OCI-LY3 (cell line): Measurements from ENCODE around the gene DYNLRB1.

Source experiments
- H2AFZ ChIP-seq: fragments of 200-600, 300-600 bp; shearing (Covaris generic); 2 replicates; pipeline ENCODE4 v1.6.0; 2014; ENCODE audit warnings: antibody characterized with exemption, low read depth, low read length
- H3K27ac ChIP-seq: fragments of 200-600, 300-600 bp; sonication (generic); 2 replicates; pipeline ENCODE4 v1.5.1; 2014; ENCODE audit warnings: mild to moderate bottlenecking, low read length, moderate library complexity, mixed read lengths
- H3K27me3 ChIP-seq: fragments of 200-600, 300-600 bp; sonication (generic); 2 replicates; pipeline ENCODE4 v1.6.1; 2014; ENCODE audit warnings: low read depth, low read length, mixed read lengths
- H3K36me3 ChIP-seq: fragments of 200-600, 300-600 bp; sonication (generic); replicated peaks from 2 replicates; pipeline ENCODE3; 2014; ENCODE audit warnings: low read depth, low read length, mixed read lengths
- H3K4me1 ChIP-seq: fragments of 300-600, 200-600 bp; sonication (generic); 2 replicates; pipeline ENCODE4 v1.6.1; 2014; ENCODE audit warnings: low read length, mixed read lengths
- H3K4me2 ChIP-seq: fragments of 200-600, 300-600 bp; sonication (generic); 2 replicates; pipeline ENCODE4 v1.6.1; 2014; ENCODE audit warnings: low read length, mixed read lengths
- H3K4me3 ChIP-seq: fragments of 300-600, 200-600 bp; sonication (generic); 2 replicates; pipeline ENCODE4 v1.5.1; 2014; ENCODE audit warnings: antibody characterized with exemption, mild to moderate bottlenecking, low read length, moderate library complexity
- H3K79me2 ChIP-seq: fragments of 300-600, 200-600 bp; shearing (Covaris generic); 2 replicates; pipeline ENCODE4 v1.6.1; 2014; ENCODE audit warnings: mild to moderate bottlenecking, low read length, mixed read lengths
- H3K9ac ChIP-seq: fragments of 300-600, 200-600 bp; shearing (Covaris generic); 2 replicates; pipeline ENCODE4 v1.6.0; 2014; ENCODE audit warnings: mild to moderate bottlenecking, low read length, moderate library complexity
- H3K9me3 ChIP-seq: fragments of 200-600, 300-600 bp; shearing (Covaris generic); 2 replicates; pipeline ENCODE4 v1.6.1; 2014; ENCODE audit warnings: low read length, mixed read lengths; ENCODE audit not compliant: insufficient read depth
- H4K20me1 ChIP-seq: fragments of 200-600, 300-600 bp; sonication (generic); 2 replicates; pipeline ENCODE4 v1.6.1; 2016; ENCODE audit warnings: low read length, mixed read lengths; ENCODE audit not compliant: insufficient read depth
- CTCF ChIP-seq: fragments of 200-600, 300-600 bp; sonication (generic); IDR thresholded peaks from 2 replicates; pipeline ENCODE4 v1.5.1; 2014; ENCODE audit warnings: antibody characterized with exemption, low read length, low read depth
- EZH2phosphoT487 ChIP-seq: fragments of 200-600 bp; shearing (Covaris generic); IDR thresholded peaks from 2 replicates; pipeline ENCODE4 v1.6.1; 2018; ENCODE audit warnings: antibody characterized with exemption, mixed run types, low read depth

Gene DYNLRB1

GRCh38 chr20:34516247-34517113 is at the start of gene DYNLRB1:
TSS of gene DYNLRB1 (plus strand) at chr20:34516422. CDS start at chr20:34516459, 37 bp downstream.
- H3K79me2 ChIP-seq: peaks cover 28% of the 10 kb centered on the region

GRCh38 chr20:34468951-34469350 is 47.3 kb upstream of the DYNLRB1 start:
- peaks cover 19% of the 10 kb centered on the region for H3K36me3 ChIP-seq
- TF ChIP-seq CTCF: no peak
- no peak for TF ChIP-seq EZH2phosphoT487
- H3K4me2 ChIP-seq: no peak overlapping the region
- no peak overlapping the region for H2AFZ ChIP-seq
- H3K9ac ChIP-seq: no peak overlapping the region
- H4K20me1 ChIP-seq: no peaks in the 10 kb centered on the region
- no peaks in the 10 kb centered on the region for H3K79me2 ChIP-seq
- no peaks in the 10 kb centered on the region for H3K4me1 ChIP-seq
- no peak overlapping the region for H3K4me3 ChIP-seq
- H3K9me3 ChIP-seq: no peaks in the 10 kb centered on the region
- no peak overlapping the region for H3K27ac ChIP-seq
- no peaks in the 10 kb centered on the region for H3K27me3 ChIP-seq

More at GRCh38 chr20:34516247-34517113, at the start of gene DYNLRB1:
- TF ChIP-seq CTCF (no peak), EZH2phosphoT487 (no peak)
- peak within 1 kb of the TSS; percentile 87 for H2AFZ ChIP-seq
- H3K27ac ChIP-seq: peak within 1 kb of the TSS; percentile 23
- H3K4me3 ChIP-seq: peak within 1 kb of the TSS; percentile 87
- H3K9ac ChIP-seq: peak within 1 kb of the TSS; percentile 82
- no peaks in the 10 kb centered on the region for H3K9me3 ChIP-seq
- H3K4me2 ChIP-seq: peak within 1 kb of the TSS; percentile 87
- peaks cover 4% of the 10 kb centered on the region; the same call in 1 of the 2 replicates for H4K20me1 ChIP-seq
- peaks cover 11% of the 10 kb centered on the region for H3K4me1 ChIP-seq
- H3K36me3 ChIP-seq: peaks cover 4% of the 10 kb centered on the region
- H3K27me3 ChIP-seq: no peaks in the 10 kb centered on the region

GRCh38 chr20:34472246-34472925 is 43.8 kb upstream of the DYNLRB1 start:
- TF ChIP-seq CTCF (no peak), EZH2phosphoT487 (no peak)
- Histone ChIP-seq H3K36me3 (peaks cover 22% of the 10 kb centered on the region), H2AFZ (no peak overlapping the region), H3K4me3 (no peak overlapping the region), H3K9me3 (no peaks in the 10 kb centered on the region), H4K20me1 (no peaks in the 10 kb centered on the region), H3K9ac (no peak overlapping the region), H3K4me1 (peaks cover 5% of the 10 kb centered on the region), H3K79me2 (no peaks in the 10 kb centered on the region), H3K27ac (no peak overlapping the region), H3K4me2 (no peak overlapping the region), H3K27me3 (no peaks in the 10 kb centered on the region)

GRCh38 chr20:34473262-34473883 is 42.8 kb upstream of the DYNLRB1 start:
- Histone ChIP-seq H3K27me3 (no peaks in the 10 kb centered on the region), H3K79me2 (no peaks in the 10 kb centered on the region), H4K20me1 (no peaks in the 10 kb centered on the region), H3K4me1 (peaks cover 5% of the 10 kb centered on the region), H3K36me3 (peaks cover 22% of the 10 kb centered on the region), H3K9me3 (no peaks in the 10 kb centered on the region), H3K9ac (no peak overlapping the region), H3K27ac (no peak overlapping the region), H2AFZ (no peak overlapping the region), H3K4me3 (no peak overlapping the region), H3K4me2 (no peak overlapping the region)
- TF ChIP-seq CTCF (peak; percentile 50), EZH2phosphoT487 (no peak)
